Small intestine (tissue), 7 donors: ENCODE results near the gene FUT1. TPM values are rescaled to one million over a fixed set of nuclear protein-coding genes. Genes with fewer than 3 reads are reported as not detected.

Experiments used
- DNase-seq, 2 donors: peaks; one replicate each; pipeline versions ENCODE4 v3.0.0 to v3.0.0-alpha.2; 2013
- FAIRE-seq: peaks from 2 replicates; lab custom pipeline; 2012; peaks lifted over from hg19 to GRCh38; lab: Jason Lieb, UNC
- H3K27ac ChIP-seq, 3 donors: one replicate each; pipeline ENCODE4 v1.5.1; 2013; ENCODE audit warnings: low read length in 2 of 3, mild to moderate bottlenecking in 2 of 3, control low read depth in 1 of 3, inconsistent platforms in 1 of 3, low read depth in 1 of 3, moderate library complexity in 1 of 3
- H3K27me3 ChIP-seq, 3 donors: one replicate each; pipeline ENCODE4 v1.6.1; 2013; ENCODE audit warnings: low read length in 3 of 3, inconsistent platforms in 1 of 3; ENCODE audit not compliant: control insufficient read depth in 3 of 3, insufficient read depth in 3 of 3
- H3K36me3 ChIP-seq, 3 donors: one replicate each; pipeline ENCODE4 v1.6.1; 2013; ENCODE audit warnings: low read length in 3 of 3, inconsistent platforms in 1 of 3, low read depth in 1 of 3, mild to moderate bottlenecking in 1 of 3, moderate library complexity in 1 of 3; ENCODE audit not compliant: control insufficient read depth in 3 of 3, insufficient read depth in 2 of 3
- H3K4me1 ChIP-seq, 3 donors: one replicate each; pipeline ENCODE4 v1.6.1; 2013; ENCODE audit warnings: low read length in 2 of 3, inconsistent platforms in 1 of 3, low read depth in 1 of 3, mild to moderate bottlenecking in 1 of 3, moderate library complexity in 1 of 3; ENCODE audit not compliant: control insufficient read depth in 3 of 3, insufficient read depth in 2 of 3
- H3K4me3 ChIP-seq, 3 donors: one replicate each; pipeline ENCODE4 v1.5.1; 2013; ENCODE audit warnings: low read length in 3 of 3, control low read depth in 1 of 3, inconsistent platforms in 1 of 3, low read depth in 1 of 3, mild to moderate bottlenecking in 1 of 3, moderate library complexity in 1 of 3
- H3K9me3 ChIP-seq, 2 donors: one replicate each; pipeline ENCODE4 v1.6.1; 2013; ENCODE audit warnings: low read depth in 1 of 2, low read length in 1 of 2; ENCODE audit not compliant: control insufficient read depth in 2 of 2, insufficient read depth in 1 of 2
- whole genome bisulfite sequencing, 3 donors: extraction: QIAGEN DNeasy Blood & Tissue Kit; methylation state at CpG; one replicate each; pipeline ENCODE4 v1.1.7; 2013; 5-methylcytosine and 5-hydroxymethylcytosine counted together
- polyA plus RNA-seq, 4 donors: library from polyadenylated mRNA; stranded (reverse) in 3 of 4; unstranded in 1 of 4; fragments of 200-250 nt in 3 of 4; fragments of 120-200 nt in 1 of 4; gene quantifications; one replicate each; pipeline versions ENCODE4 v1.2.1 to v1.2.3, GENCODE V29; 2013
- donor health status: healthy with polysubstance abuse.
- donor health status: control.
- donor health status: control.
- donor health status: Bipolar disorder and iron deficiency.
- donor health status: healthy.

The FUT1 gene
- polyA plus RNA-seq, 4 donors = 0.22 to 7.8 (median 1.1) TPM

DNA sequence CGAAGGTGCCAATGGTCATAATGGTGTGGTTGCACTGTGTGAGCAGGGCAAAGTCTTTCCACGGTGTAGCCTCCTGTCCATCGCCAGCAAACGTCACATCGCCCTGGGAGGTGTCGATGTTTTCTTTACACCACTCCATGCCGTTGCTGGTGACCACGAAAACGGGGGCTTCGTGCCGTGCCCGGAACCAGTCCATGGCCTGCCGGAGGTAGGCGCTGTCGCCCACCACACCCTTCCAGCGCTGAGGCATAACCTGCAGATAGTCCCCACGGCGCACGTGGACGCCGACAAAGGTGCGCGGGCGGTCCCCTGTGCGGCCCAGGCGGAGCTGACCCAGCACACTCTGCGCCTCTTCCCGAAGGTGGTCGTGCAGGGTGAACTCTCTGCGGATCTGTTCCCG is 2.1 kb downstream of the FUT1 start:
- Histone ChIP-seq H3K27me3 (peaks cover 0 to 56% (median 2%) of the 10 kb centered on the region in 3 donors), H3K4me1 (peaks cover 0 to 37% (median 2%) of the 10 kb centered on the region in 3 donors), H3K27ac (no peak overlapping the region), H3K36me3 (peaks cover 0 to 19% (median 5%) of the 10 kb centered on the region in 3 donors), H3K9me3 (peaks cover 0 to 9% of the 10 kb centered on the region in 2 donors), H3K4me3 (no peak overlapping the region)
- DNase-seq = no peak
- WGBS, 3 donors = 91 to 98% (median 95%) methylated on average over 26 to 31 of the region's 31 CpGs
- FAIRE-seq = no peak

DNA sequence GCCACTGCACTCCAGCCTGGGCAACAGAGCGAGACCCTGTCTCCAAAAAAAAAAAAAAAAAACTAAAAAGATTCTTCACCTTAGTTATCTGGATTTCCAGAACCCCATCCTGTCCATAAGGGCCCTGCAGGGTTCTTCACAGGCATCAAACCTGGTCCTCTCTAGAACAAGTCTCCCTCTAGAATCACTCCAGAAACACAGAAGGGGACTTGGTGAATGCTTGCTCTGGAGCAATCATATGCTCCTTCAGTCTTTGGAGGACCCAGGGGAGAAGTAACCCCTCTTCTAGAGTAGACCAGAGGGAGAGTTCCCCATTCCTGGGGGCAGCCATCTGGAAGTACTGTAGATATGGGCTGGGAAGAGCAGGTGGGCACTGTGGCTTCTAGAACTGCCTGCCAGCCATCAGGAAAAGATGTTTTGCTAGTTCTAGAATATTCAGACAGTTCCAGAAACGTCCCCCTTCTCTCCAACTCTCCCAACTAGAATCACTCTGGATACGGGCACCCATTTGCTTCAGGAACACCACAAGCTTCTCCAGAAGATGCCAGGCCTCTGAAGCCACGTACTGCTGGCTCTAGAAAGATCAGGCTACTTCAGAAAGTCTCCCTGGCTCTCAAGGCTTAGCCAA is 2.8 kb downstream of the FUT1 start:
- H3K9me3 ChIP-seq = peaks cover 0 to 14% of the 10 kb centered on the region in 2 donors
- DNase-seq = no peak
- WGBS, 3 donors = 70 to 81% (median 73%) methylated on average over 3 to 4 of the region's 4 CpGs
- peaks cover 0 to 19% (median 5%) of the 10 kb centered on the region in 3 donors for H3K36me3 ChIP-seq
- FAIRE-seq = no peak
- peaks cover 0 to 59% (median 2%) of the 10 kb centered on the region in 3 donors for H3K27me3 ChIP-seq
- no peak overlapping the region for H3K27ac ChIP-seq
- peaks cover 0 to 37% (median 2%) of the 10 kb centered on the region in 3 donors for H3K4me1 ChIP-seq
- H3K4me3 ChIP-seq = no peak overlapping the region

DNA sequence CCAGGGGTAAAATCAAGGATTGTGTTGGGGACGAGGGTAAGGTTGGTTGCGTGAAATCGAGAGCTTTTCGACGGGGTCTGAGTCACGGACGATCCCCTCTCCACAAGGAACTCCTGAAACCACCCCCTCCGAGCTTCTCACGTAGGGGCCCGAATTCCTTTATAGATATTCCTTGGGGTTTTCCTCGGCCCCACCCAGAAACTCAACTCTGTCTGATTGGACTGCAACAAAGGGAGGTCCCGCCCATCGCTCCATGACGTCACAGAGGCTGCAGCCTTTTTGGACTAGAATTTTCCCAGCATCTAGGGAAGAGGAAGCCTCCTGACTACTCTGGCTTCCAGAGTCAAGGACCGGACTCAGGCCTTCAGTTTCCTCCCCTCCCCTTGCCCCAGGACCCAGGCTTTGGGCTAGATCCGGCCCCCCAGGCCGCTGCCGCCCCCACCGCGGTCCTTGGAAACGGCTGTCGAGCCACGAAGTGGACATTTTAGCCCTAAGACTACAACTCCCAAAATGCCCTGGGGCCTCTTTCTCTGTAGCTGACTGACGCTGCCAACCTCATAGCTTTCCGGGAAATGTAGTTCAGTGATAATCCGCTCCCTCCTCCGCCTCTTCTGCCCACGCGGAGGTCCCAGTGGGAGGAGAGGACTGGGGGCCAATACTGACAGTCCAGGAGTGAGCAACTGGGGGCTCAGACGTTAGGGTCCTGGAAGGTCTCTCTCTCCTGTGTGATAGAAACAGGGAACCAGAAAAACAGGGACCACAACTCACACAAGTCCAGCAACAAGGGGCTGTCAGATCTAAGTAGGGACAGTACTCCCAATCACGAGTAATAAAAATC is 5.5 kb downstream of the FUT1 start, which contains the start of gene IZUMO1:
IZUMO1 (minus strand) TSS at position 172 of the 838 bp plus-strand sequence. CDS start 1,050 bp downstream, outside the sequence.
- Histone ChIP-seq H3K36me3 (peaks cover 0 to 19% (median 5%) of the 10 kb centered on the region in 3 donors), H3K9me3 (peaks cover 0 to 17% of the 10 kb centered on the region in 2 donors), H3K27ac (peak within 1 kb of the TSS in 2 of 3 donors; percentile 29 to 88), H3K27me3 (peaks cover 0 to 34% (median 2%) of the 10 kb centered on the region in 3 donors), H3K4me1 (peaks cover 0 to 18% (median 0%) of the 10 kb centered on the region in 3 donors), H3K4me3 (peak within 1 kb of the TSS; percentile 10 to 49 (median 16))
- DNase-seq (peak; percentile 52 to 85), FAIRE-seq (no peak)
- WGBS, 3 donors = 9 to 49% (median 22%) methylated on average over 31 of the region's 31 CpGs

DNA sequence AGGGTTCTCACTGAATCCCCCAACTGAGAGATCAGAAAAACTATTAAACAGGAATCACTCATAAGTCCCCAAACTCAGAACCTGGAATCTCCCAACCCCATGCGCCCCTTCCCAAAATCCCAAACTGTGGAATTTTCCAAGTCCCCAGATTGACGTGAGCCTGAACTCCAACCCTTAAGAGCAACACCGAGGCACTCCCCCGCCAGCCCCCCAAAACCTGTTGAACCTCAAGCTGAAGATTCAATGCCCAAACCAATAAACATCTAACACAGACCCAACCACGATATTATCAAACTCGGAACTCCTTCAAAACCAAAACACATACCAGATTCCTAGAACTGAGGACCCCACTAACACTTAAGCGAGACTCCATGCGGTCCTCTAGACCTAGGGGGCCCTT is 6.3 kb downstream of the FUT1 start:
- peak overlapping the region in 1 of 3 donors; percentile 88 for H3K27ac ChIP-seq
- no peak for DNase-seq
- 75 to 89% (median 80%) methylated on average over 8 of the region's 8 CpGs for WGBS, 3 donors
- peaks cover 0 to 18% (median 5%) of the 10 kb centered on the region in 3 donors for H3K36me3 ChIP-seq
- H3K9me3 ChIP-seq = peaks cover 0 to 21% of the 10 kb centered on the region in 2 donors
- FAIRE-seq = no peak
- H3K4me1 ChIP-seq = peaks cover 0 to 25% (median 0%) of the 10 kb centered on the region in 3 donors
- no peak overlapping the region for H3K4me3 ChIP-seq
- H3K27me3 ChIP-seq = peaks cover 0 to 27% (median 2%) of the 10 kb centered on the region in 3 donors

DNA sequence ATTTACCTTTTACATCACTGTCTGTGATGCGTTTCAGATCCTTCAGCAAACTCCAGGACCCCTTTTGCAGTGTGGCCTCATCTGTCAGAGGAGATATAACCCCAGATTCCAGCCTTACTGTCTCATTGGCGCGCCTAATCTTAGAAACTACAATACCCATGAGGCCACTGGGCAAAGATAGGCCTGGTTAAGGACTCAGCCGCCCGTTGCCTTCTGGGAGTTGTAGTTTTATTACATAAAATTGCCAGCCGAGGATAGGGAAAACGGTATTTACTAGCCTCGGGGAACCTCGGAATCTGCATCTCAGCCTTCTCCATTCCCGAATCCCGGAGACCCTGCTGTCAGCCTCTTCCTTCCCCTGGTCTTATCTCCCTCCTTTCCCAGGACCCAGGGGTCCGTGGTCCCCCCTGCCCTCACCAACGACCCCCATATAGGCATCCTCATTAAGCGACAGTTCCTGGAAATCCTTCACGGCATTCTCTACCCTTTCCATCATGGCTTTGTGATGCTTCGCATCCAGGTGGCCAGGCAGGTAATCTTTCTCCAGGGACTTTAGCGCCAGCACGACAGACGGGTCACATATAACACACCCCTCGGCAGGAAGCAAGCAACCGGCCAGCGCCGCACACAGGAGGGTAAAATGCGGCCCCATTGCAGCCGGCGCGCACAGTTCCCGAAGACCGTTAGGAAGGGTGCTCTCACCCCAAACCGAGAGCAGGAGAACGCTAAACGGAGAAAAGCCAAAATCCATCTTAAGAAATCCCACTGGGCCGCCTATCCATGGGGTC is 7.0 kb downstream of the FUT1 start:
- WGBS, 3 donors = 26 to 32% (median 30%) methylated on average over 33 of the region's 33 CpGs
- FAIRE-seq = no peak

DNA sequence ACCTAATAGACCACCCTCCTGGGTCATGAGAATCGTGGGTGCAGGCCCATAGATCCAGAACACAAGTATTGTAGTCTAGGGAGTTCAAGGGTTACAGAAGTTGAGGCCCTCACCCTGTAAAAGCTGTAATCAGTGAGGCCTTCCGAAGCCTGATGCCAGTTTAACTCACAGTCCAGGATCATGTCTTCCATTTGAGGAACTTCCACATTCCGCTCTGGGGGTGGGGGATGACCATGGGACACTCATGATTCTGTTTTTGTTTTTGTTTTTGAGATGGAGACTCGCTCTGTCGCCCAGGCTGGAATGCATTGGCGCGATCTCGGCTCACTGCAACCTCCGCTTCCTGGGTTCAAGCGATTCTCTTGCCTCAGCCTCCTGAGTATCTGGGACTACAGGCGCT is 10.3 kb downstream of the FUT1 start:
- FAIRE-seq (no peak), DNase-seq (no peak)
- Histone ChIP-seq H3K36me3 (no peaks in the 10 kb centered on the region), H3K4me3 (no peak overlapping the region), H3K9me3 (peaks cover 0 to 25% of the 10 kb centered on the region in 2 donors), H3K27ac (peak overlapping the region in 1 of 3 donors; percentile 71), H3K27me3 (peaks cover 0 to 41% (median 2%) of the 10 kb centered on the region in 3 donors), H3K4me1 (peaks cover 0 to 46% (median 8%) of the 10 kb centered on the region in 3 donors)
- WGBS, 3 donors = 82 to 87% (median 86%) methylated on average over 11 of the region's 11 CpGs

More for the DNA sequence above, 7.0 kb downstream of the FUT1 start:
- no peak overlapping the region for H3K4me3 ChIP-seq
- peaks cover 0 to 32% (median 0%) of the 10 kb centered on the region in 3 donors for H3K4me1 ChIP-seq
- H3K27me3 ChIP-seq = peaks cover 0 to 30% (median 2%) of the 10 kb centered on the region in 3 donors
- H3K9me3 ChIP-seq = peaks cover 0 to 21% of the 10 kb centered on the region in 2 donors
- peaks cover 0 to 11% (median 5%) of the 10 kb centered on the region in 3 donors for H3K36me3 ChIP-seq
- DNase-seq = peak; percentile 65 to 72
- no peak overlapping the region for H3K27ac ChIP-seq

DNA sequence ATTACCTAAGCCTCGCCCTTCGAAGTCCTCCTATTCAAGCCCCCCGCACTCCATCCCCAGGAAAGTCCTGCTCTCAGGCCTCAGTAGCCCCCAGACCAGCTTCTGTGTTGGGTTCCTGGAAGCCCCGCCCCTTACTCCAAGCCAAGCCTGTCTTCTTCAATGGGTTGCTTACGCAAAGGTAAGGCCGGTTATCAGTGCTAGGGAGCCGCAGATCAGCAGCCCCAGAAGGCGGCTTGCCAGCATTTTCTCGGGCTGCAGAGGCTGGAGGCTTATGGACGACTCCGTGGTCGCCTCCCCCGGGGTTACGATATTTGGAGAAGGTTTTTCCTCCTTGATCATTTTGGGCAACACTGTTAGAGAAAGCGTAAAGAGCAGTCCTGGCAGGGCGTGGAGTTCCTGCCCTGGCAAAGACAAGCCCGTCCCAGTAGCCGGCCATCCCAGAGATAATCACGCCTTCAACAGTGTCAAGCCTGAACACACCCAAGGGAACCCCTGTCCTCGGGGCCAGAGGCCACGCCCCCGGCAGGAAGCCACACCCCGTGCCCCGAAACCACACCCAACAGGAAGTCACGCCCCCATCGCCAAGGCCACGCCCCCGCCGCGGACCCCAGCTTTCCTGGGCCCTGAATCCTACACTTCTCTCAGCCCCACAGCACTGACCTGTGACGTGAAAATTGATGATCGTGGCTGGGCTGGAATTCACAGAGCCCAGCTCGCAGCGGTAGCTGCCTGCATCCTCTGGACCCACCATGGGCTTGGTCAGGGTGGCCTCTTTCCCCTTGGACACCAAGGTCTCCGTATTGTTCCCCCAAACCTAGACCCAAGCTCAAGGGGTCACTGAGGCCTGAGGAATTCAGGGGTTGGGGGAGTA is 11.1 kb downstream of the FUT1 start:
- Histone ChIP-seq H3K27me3 (peaks cover 0 to 35% (median 2%) of the 10 kb centered on the region in 3 donors), H3K27ac (peak overlapping the region in 2 of 3 donors; percentile 46 to 71), H3K4me1 (peaks cover 0 to 39% (median 8%) of the 10 kb centered on the region in 3 donors), H3K4me3 (no peak overlapping the region), H3K36me3 (no peaks in the 10 kb centered on the region), H3K9me3 (peaks cover 0 to 22% of the 10 kb centered on the region in 2 donors)
- FAIRE-seq = no peak
- WGBS, 3 donors = 18 to 39% (median 29%) methylated on average over 35 of the region's 35 CpGs
- peak; percentile 72 to 73 for DNase-seq
